ENCODE measurements around the gene PTK6.
A peak's percentile ranks its signal among the peaks of the same experiment; 100 is the strongest.

PTK6 gene

GRCh38 chr20:63505281-63505680 is 31.9 kb downstream of the PTK6 start:
- DNase-seq, result no peak

DNA sequence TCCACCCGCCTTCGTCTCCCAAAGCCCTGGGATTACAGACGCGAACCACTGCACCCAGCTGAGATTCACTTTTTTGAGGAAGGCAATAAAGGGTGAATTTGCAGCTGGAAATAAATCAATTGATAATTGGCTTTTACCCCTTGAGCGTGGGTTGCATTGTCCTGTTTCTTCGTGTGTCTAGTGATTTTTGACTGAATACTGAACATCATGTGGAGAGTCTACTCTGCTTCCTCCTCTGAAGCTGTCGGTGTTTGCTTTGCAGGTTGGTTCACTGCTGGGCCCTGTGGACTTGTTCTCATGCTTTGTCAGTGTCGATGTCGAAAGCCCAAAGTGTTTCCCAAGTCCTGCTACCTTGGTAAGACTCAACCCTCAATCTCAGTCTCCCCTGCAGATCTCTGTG is 32.5 kb downstream of the PTK6 start:
- DNase-seq, result no peak

DNA sequence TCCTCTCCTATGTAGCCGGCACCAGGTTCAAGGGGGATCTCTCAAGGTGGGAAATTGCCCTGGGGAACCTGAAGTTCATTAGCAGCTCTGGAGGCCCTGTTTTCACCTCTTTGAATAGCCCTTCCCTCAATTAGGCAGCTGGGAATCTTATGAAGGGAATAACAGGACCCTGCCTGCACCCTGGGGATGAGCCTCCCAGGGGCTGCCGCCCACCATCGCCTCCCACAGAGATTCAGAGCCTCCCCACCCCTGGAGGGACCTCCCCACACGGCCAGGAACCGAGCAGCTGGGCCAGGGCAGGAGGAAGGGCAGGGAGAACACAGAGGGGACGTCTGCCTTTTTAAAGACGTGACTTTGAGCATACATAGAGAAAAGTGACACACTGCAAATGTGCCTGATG is 33.7 kb downstream of the PTK6 start:
- DNase-seq, result no peak

DNA sequence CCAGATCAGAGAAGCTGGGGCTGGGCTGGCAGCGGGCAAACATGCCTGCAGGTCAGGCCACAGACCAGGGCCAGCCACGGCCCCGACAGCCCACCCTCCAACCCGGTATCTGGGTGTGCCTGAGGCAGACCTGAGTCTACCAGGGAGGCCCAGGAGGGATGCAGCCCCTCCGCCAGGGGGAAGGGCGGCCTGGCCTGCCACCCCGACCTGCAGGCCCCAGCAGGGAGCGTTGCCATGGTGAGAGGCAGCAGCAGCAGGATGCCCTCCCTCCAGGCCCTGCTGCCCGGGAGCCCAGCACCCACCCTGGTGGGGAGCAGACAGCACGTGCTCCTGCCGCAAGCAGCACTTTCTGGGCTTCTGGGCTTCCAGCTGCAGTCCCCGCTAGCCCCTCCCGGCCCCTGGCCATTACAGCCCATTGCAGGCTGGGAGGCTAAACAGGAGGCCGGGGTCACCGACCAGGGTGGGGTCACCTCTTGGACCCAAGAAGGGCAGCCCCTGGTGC is 34.5 kb downstream of the PTK6 start:
- no peak for DNase-seq

DNA sequence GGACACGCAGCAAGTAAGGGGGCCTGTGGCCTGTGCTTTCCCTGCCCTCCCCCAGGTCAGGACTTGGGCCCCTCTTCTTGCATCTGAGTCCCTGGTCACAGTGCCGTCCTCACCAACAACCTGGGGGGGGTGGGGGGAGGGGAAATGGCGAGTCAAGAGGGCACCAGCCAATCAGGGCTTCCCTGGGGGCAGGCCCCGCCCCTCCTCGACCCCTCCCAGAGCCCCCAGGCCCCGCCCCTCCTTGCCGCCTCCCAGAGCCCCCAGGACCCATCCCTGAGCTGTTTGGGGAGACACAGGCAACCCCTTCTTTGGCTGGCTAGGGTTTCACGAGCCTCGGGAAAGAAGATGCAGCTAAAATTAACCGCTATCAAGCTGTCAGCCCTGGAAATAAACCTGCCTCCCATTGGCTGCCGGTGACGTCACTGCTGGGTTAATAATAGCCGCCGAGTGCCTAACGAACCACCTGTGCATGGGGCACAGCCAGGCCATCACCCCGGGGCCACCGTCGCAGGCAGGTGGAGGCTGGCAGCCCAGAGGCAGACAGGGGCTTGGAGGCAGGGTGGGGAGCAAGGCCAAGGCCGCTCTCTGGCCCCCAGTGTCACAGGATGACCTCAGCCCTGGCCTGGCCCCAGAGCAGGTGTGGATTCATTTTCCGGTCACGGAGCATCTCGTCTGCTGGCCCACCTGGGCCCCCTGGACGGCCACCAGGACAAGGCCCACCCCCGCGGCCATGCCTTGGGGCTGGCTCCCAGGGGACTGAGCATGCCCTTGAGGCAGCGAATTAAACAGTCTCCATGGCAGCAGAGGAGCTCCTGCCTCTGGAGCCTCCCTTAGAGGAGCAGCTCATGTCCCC is 35.1 kb downstream of the PTK6 start:
- DNase-seq, result peak; percentile 81 to 91

- DNase-seq, result no peak
Observed at GRCh38 chr20:63500902-63501817, 36.0 kb downstream of the PTK6 start.

DNA sequence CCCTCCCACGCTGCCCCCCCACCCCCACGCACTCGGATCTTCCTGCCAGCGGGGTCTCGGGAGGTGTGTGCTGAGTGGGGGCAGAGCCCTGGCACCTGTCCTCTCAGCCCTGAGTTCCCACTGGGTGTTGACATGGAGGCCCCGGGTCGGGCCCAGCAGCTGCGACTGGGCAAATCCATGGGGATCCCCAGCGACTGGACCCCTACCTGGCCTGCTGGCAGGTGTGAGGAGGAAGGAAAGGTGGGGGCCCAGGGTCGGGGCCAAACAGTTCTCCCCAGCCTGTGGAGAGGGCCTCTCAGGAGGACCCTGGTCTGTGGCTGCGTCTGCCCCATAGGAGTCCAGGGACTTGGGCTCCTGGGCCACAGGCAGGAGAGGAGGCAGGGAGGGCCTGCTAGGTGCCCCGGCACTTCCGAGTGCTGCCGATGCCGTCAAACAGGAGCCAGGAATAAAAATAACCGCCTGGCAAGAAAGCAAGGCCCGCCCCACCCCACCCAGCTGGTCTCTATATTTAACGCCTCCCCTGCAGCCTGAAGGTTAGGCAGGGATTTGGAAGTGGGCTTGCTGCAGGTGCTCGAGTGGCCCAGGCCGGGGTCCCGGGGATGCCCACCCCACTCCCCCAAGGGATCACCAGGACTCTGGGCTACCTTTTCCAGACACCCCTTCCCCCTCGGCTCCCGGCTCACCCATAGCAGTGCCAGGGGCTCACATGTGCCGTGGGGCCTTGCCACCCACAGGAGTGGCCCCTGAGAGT is 36.9 kb downstream of the PTK6 start:
- no peak for DNase-seq

GRCh38 chr20:63499338-63499969 is 37.7 kb downstream of the PTK6 start:
- no peak for DNase-seq

- peak in 1 of 2 experiments; percentile 26 for DNase-seq
Observed at GRCh38 chr20:63498960-63499337, 38.2 kb downstream of the PTK6 start, which contains the start of gene EEF1A2. Gene EEF1A2 (minus strand): TSS chr20:63499083. CDS start chr20:63497763, 1,320 bp downstream.

- no peak for DNase-seq
Observed at GRCh38 chr20:63497946-63498935, 38.9 kb downstream of the PTK6 start.

DNA sequence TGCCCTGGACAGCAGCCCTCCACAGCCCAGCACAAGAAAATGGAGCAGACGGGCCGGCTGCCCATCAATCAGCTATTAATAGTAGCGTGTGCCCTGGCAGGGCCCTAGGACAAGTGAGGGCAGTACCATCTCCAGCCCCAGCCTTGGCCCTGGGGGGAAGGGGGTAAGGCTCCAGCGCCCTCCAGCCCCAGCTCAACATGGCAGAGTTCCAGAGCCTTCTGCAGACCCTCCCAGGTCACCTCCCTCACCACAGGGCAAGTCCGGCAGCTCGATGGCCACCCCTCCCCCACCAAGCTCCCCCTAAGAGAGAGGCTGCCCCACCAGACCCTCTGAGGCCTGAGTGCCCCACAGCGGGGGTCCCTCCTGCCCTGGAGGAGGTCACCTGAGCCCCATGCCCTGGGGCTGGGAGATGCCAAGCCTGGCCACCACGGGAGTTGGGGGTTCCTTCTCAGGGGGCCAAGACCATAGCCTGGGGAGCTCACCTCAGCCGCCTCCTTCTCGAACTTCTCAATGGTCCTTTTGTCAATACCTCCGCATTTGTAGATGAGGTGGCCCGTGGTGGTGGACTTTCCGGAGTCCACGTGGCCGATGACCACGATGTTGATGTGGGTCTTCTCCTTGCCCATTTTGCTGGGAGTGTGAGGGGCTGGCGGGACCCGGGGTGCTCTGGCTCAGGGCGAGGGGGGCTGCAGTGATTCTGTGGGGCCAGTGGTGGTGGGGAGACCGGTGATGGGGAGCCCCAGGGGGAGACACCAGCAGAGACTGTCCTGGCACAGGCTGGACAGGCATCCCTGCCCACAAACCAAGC is 39.8 kb downstream of the PTK6 start:
- no peak for DNase-seq

GRCh38 chr20:63496596-63497120 is 40.5 kb downstream of the PTK6 start:
- DNase-seq, result no peak

DNA sequence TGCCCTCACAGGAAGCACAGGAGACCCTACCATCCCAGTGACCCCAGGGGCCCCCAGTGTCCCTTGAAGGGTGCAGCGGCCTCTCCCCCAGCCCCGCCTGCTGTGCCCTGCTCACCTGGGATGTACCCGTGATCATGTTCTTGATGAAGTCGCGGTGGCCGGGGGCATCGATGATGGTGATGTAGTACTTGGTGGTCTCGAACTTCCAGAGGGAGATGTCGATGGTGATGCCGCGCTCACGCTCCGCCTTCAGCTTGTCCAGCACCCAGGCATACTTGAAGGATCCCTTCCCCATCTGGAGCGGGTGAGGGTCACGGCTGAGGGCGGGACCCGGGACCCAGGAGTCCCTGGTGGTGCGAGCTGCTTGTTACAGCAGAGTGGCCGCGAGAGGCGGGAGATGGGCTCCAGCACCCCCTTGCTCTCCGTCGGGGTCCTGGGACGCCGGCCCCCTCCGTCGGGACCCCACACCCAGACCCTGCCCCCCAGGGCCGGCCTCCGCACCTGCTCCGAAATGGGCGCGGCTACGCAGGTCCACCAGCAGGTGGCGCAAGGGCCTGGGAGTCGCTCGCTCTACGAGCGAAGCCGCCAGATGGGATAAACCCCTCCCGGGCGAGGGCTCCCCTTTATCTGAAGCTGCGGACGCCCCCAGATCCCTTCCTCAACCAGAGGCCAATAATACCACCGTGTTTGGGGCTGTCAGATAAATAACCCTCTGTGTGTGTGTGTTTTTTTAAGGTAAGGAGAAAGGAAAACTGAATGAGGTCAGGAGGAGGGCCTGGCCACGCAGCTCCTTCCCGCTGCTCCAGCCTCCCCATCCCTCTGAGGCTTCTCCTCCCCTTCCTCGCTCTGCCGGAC is 41.2 kb downstream of the PTK6 start:
- DNase-seq, result peak in 1 of 2 experiments; percentile 36

DNA sequence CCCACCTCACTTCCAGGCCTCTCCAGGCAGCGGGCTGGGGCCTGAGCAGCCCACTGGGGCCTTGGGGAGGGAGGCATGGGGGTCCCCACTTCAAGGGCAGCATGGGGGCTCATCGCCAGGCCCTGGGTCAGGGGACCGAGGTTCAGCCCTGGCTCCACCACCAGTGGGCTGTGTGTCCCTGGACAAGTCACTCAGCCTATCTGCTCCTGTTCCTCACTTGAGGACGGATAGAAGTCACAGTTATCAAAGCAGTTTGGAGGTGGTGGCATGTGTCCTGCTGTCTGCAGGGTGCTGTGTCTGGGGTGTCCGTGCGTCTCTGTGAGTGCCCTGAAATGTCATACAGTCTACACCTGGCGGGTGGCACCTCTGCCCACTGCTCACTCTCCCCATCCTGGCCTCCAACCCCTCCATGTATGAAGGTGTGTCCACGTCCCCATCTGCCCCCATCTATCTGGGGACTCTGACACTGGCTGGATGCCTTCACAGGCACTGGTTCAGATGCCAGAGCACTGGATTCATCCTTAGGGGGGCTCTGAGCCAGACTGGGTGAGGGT is 41.9 kb downstream of the PTK6 start:
- DNase-seq, result no peak

- DNase-seq, result no peak
Observed at GRCh38 chr20:63494420-63495166, 42.6 kb downstream of the PTK6 start.

DNA sequence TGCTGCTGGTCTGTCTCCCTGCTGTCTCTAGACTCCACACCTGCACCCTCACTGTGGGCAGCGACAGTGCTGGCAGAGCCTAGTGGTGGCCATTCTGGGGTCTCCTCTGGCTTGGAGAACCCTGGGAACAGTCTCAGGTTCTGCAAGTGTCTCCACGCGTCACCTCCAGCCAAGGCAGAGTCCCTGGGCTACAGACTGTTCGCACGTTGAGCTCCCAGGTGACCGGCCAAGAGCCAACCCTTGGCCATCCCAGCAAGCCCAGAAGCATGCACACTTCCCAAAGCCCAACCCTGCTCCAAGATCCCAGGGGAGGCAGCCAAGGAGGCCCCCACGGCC is 43.1 kb downstream of the PTK6 start:
- DNase-seq, result no peak

GRCh38 chr20:63493563-63494020 is 43.6 kb downstream of the PTK6 start:
- no peak for DNase-seq

DNA sequence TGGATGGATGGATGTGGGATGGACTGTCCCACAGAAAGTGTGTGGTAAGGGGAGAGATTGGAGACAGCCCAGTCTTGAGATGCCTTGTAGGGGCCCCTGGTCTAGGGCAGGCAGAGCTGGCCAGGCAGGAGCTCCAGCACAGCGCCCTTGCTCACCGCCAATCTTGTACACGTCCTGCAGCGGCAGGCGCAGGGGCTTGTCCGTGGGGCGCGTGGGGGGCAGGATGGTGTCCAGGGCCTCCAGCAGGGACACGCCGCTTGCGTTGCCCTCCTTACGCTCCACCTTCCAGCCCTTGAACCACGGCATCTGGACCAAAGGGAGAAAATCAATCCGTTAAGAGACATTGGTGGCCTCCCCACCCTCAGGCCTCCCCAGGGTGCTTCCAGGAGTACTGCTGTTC is 44.2 kb downstream of the PTK6 start:
- no peak for DNase-seq

All from NCI-H187 (cell line).